ENCODE data around the gene SOS1. TPM values are rescaled to one million over a fixed set of nuclear protein-coding genes. Genes with fewer than 3 reads are reported as not detected.
"Not testable (repeated sequence)": the region's sequence is repeated elsewhere in the genome, so short reads cannot be mapped to it uniquely, and the experiment has no call there.

The SOS1 gene
- total and polyA plus RNA-seq, 4 donors, result 4.2 to 16.4 (median 7.2) TPM

DNA sequence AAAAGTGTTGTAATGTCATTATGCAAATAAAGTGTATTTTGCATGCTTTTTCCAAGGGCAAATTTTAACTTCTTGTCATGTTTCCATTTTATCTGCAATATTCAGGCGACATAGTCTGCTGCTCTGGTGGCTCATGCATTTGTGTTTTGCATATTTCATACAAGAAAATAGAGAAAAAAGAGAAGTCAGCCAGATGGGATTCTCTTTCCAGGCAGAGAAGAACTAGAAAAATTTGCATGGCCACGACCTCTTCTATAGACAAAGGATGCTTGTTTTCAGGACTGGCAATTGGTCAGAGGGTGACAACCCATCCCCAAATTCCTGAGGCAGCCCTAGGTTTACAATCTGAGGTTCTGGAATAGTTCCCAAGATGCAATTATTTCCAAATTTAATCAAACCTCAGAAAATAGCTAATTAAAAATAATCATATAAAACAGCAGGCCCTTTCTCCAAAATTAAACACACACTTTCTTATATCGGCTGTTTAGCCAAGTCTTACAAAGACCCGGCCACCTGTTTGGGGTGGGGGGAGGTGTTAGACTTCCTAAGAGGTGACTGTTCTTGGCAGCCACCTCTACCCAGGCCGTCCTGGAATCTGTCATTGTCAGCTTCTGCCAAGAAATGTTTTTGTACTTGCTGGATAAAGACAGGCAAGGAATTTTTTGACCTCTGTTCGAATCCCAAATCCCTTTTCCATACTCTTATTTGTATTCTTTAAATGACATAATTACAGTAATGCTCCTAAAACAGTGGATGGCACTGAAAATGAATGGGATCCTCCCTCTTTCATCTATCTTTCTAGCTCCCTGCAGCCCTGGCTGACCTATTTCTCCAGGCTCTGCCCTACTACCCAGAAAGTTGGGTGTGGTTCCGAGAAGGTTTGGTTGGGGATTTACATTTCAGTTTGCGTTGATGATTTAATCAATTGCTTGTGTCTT lies 20.8 kb upstream of the SOS1 start (continued):
- no peak for TF ChIP-seq SP1 (IDR thresholded peaks at IDR 0.05)

DNA sequence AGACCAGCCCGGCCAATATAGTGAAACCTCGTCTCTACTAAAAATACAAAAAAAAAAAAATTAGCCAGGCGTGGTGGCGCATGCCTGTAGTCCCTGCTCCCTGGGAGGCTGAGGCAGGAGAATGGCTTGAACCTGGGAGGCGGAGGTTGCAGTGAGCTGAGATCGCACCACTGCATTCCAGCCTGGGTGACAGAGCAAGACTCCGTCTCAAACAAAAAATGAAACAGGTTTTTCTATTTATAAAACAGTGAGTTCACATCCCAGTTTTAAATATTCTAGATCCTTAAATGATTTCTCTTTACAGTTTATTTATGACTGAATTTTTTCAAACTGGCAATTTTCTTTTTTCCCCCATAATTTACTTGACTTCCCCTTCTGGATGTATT lies 20.1 kb upstream of the SOS1 start:
- H3K4me3 ChIP-seq (ENCODE audit: low read depth in 1 of 3, low read length in 3 of 3); DNase-seq (ENCODE audit: low spot score); H3K36me3 ChIP-seq (ENCODE audit: control insufficient read depth in 4 of 4, insufficient read depth in 3 of 4, low read depth in 1 of 4, low read length in 3 of 4); H3K27me3 ChIP-seq (ENCODE audit: control insufficient read depth in 4 of 4, insufficient read depth in 4 of 4, low read length in 3 of 4); H3K9me3 ChIP-seq (ENCODE audit: control insufficient read depth in 4 of 4, low read length in 3 of 4); H3K4me1 ChIP-seq (ENCODE audit: control insufficient read depth in 4 of 4, insufficient read depth in 4 of 4, low read length in 3 of 4); H3K9ac ChIP-seq (ENCODE audit: low read depth in 1 of 2, low read length in 2 of 2); H3K27ac ChIP-seq (ENCODE audit: low read depth in 1 of 2, low read length in 2 of 2): not testable (repeated sequence)
- 92% methylated on average over 7 of the region's 7 CpGs for WGBS

DNA sequence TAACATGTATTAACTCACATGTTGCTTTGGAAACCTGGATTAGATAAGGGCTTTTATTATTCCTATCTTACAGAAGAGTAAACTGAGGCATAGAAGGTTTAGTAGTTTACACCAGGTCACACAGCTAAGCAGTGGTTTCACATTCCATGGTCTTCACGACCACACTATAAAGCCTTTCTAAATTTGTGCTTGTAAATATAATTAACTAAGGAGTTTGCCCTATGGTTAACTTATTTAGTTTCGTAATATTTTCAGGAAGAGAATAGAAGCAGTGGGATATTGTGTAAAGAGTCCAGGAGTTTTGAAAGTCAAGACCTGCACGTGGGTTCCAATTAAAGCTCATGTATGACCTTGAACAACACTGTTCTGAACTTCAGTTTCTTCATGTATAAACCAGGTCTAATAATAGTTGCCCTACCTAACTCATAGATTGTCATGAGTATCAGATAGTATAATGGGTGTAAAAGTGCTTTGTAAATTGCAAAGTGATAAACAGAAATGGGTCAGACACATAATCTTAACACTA lies 19.5 kb upstream of the SOS1 start:
- Histone ChIP-seq H3K27ac (ENCODE audit: low read depth in 1 of 2, low read length in 2 of 2) (no peak overlapping the region), H3K36me3 (ENCODE audit: control insufficient read depth in 4 of 4, insufficient read depth in 3 of 4, low read depth in 1 of 4, low read length in 3 of 4) (no peaks in the 10 kb centered on the region), H3K4me3 (ENCODE audit: low read depth in 1 of 3, low read length in 3 of 3) (no peak overlapping the region), H3K9ac (ENCODE audit: low read depth in 1 of 2, low read length in 2 of 2) (no peak overlapping the region), H3K4me1 (ENCODE audit: control insufficient read depth in 4 of 4, insufficient read depth in 4 of 4, low read length in 3 of 4) (peaks cover 0 to 3% (median 1%) of the 10 kb centered on the region in 4 donors), H3K27me3 (ENCODE audit: control insufficient read depth in 4 of 4, insufficient read depth in 4 of 4, low read length in 3 of 4) (no peaks in the 10 kb centered on the region), H3K9me3 (ENCODE audit: control insufficient read depth in 4 of 4, low read length in 3 of 4) (no peaks in the 10 kb centered on the region)
- no peak for DNase-seq (ENCODE audit: low spot score)
- TF ChIP-seq, protein P1, sequence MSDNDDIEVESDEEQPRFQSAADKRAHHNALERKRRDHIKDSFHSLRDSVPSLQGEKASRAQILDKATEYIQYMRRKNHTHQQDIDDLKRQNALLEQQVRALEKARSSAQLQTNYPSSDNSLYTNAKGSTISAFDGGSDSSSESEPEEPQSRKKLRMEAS (IDR thresholded peaks at IDR 0.05), result peak; percentile 18
- TF ChIP-seq GABPA (IDR thresholded peaks at IDR 0.05 in 1 of 2, conservative IDR thresholded peaks at IDR 0.05 in 1 of 2), result no peak
- TF ChIP-seq, protein P2, sequence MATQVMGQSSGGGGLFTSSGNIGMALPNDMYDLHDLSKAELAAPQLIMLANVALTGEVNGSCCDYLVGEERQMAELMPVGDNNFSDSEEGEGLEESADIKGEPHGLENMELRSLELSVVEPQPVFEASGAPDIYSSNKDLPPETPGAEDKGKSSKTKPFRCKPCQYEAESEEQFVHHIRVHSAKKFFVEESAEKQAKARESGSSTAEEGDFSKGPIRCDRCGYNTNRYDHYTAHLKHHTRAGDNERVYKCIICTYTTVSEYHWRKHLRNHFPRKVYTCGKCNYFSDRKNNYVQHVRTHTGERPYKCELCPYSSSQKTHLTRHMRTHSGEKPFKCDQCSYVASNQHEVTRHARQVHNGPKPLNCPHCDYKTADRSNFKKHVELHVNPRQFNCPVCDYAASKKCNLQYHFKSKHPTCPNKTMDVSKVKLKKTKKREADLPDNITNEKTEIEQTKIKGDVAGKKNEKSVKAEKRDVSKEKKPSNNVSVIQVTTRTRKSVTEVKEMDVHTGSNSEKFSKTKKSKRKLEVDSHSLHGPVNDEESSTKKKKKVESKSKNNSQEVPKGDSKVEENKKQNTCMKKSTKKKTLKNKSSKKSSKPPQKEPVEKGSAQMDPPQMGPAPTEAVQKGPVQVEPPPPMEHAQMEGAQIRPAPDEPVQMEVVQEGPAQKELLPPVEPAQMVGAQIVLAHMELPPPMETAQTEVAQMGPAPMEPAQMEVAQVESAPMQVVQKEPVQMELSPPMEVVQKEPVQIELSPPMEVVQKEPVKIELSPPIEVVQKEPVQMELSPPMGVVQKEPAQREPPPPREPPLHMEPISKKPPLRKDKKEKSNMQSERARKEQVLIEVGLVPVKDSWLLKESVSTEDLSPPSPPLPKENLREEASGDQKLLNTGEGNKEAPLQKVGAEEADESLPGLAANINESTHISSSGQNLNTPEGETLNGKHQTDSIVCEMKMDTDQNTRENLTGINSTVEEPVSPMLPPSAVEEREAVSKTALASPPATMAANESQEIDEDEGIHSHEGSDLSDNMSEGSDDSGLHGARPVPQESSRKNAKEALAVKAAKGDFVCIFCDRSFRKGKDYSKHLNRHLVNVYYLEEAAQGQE (IDR thresholded peaks at IDR 0.05), result no peak
- peak; percentile 52 to 55 for TF ChIP-seq HNF4A (conservative IDR thresholded peaks at IDR 0.05)
- peak; percentile 18 for TF ChIP-seq SP1 (IDR thresholded peaks at IDR 0.05)
- TF ChIP-seq RXRA (IDR thresholded peaks at IDR 0.05), result peak; percentile 48 to 64
- no peak for TF ChIP-seq HNF4G (IDR thresholded peaks at IDR 0.05)
- no peak for TF ChIP-seq TAF1 (conservative IDR thresholded peaks at IDR 0.05)
- no peak for TF ChIP-seq JUND (IDR thresholded peaks at IDR 0.05)
- WGBS, result 28% methylated on average over 3 of the region's 3 CpGs
